HCT116 (cell line): ENCODE results near the gene TNFRSF8. TPM values are rescaled to one million over a fixed set of nuclear protein-coding genes. Genes with fewer than 3 reads are reported as not detected.
"Not testable (repeated sequence)": the region's sequence is repeated elsewhere in the genome, so short reads cannot be mapped to it uniquely, and the experiment has no call there.

Source experiments
- ATAC-seq: fragments of 200-7000 bp; cut with Tn5 transposase; 2 replicates; pipeline ENCODE4 v1.9.1; 2020; ENCODE audit warnings: mild to moderate bottlenecking, moderate library complexity
- BruUV-seq: library from RNA; stranded (reverse); fragments of 400-500 nt; replicated peaks from 2 replicates; lab custom pipeline; 2021; lab: Mats Ljungman, UMichigan
- CTCF ChIA-PET: fragments of 300-600 bp; sonication (Branson Sonifier 250); formaldehyde crosslinking; loops from one replicate; lab custom pipeline; 2021; ENCODE audit warnings: antibody characterized with exemption; lab: Charles Lee
- POLR2A ChIA-PET: fragments of 300-600, 350-600 bp; sonication (Branson Sonifier 250); formaldehyde crosslinking; loops from one replicate; lab custom pipeline; 2021; ENCODE audit warnings: antibody characterized with exemption; lab: Charles Lee
- RAD21 ChIA-PET, 2 experiments: fragments of 300-600 bp; sonication (Branson Sonifier 250); formaldehyde crosslinking; loops; one replicate each; lab custom pipeline; 2023; ENCODE audit warnings: low total read pairs in 2 of 2; ENCODE audit not compliant: uncharacterized antibody in 2 of 2, unreplicated experiment in 2 of 2, low non-redundant PET in 1 of 2; lab: Charles Lee
- DNase-seq: peaks from one replicate; pipeline ENCODE4 v3.0.0-alpha.2; 2010; ENCODE audit warnings: low read depth, low spot score
- H2AFZ ChIP-seq: fragments of 200-600 bp; shearing (Covaris generic), sonication (generic); 2 replicates; pipeline ENCODE4 v1.6.1; 2017; ENCODE audit warnings: low read depth, mixed run types, mixed read lengths, antibody characterized with exemption, low read length; ENCODE audit not compliant: poor library complexity, severe bottlenecking
- H3K27ac ChIP-seq: 2 replicates; pipeline ENCODE4 v1.5.1; 2012; ENCODE audit warnings: low read depth, low read length
- H3K27me3 ChIP-seq: fragments of 200-600 bp; sonication (generic); 2 replicates; pipeline ENCODE4 v1.6.1; 2016; ENCODE audit warnings: mixed run types, low read length, mixed read lengths; ENCODE audit not compliant: insufficient read depth
- H3K36me3 ChIP-seq, 2 experiments: fragments of 200-500 bp in 1 of 2; fragments of 200-600 bp in 1 of 2; sonication (Bioruptor generic) in 1 of 2; sonication (generic) in 1 of 2; 2 replicates each; pipeline versions ENCODE4 v1.5.1 to v1.6.1; 2014 to 2016; ENCODE audit warnings: low read length in 2 of 2, inconsistent platforms in 1 of 2, mixed read lengths in 1 of 2, mixed run types in 1 of 2; ENCODE audit not compliant: insufficient read depth in 2 of 2, control insufficient read depth in 1 of 2
- H3K4me1 ChIP-seq, 2 experiments: fragments of 200-600 bp in 1 of 2; sonication (generic) in 1 of 2; 2 replicates each; pipeline versions ENCODE4 v1.5.1 to v1.6.1; 2012 to 2017; ENCODE audit warnings: low read length in 2 of 2, inconsistent platforms in 1 of 2, mild to moderate bottlenecking in 1 of 2, mixed read lengths in 1 of 2, mixed run types in 1 of 2, moderate library complexity in 1 of 2; ENCODE audit not compliant: insufficient read depth in 2 of 2, control insufficient read depth in 1 of 2
- H3K4me2 ChIP-seq: fragments of 200-600 bp; sonication (generic); 2 replicates; pipeline ENCODE4 v1.6.1; 2017; ENCODE audit warnings: mixed run types, low read length, mixed read lengths
- H3K4me3 ChIP-seq, 2 experiments: fragments of 200-600 bp in 1 of 2; sonication (generic) in 1 of 2; replicated peaks in 1 of 2; 2 replicates each; pipeline ENCODE4 v1.5.1; 2011 to 2016; ENCODE audit warnings: low read length in 2 of 2, control low read depth in 1 of 2, low read depth in 1 of 2, mild to moderate bottlenecking in 1 of 2, mixed read lengths in 1 of 2, mixed run types in 1 of 2
- H3K79me2 ChIP-seq: fragments of 200-600 bp; sonication (generic); 2 replicates; pipeline ENCODE4 v1.6.1; 2017; ENCODE audit warnings: mild to moderate bottlenecking, mixed run types, low read length, moderate library complexity, mixed read lengths; ENCODE audit not compliant: insufficient read depth
- H3K9ac ChIP-seq: fragments of 200-600 bp; sonication (generic); 2 replicates; pipeline ENCODE4 v1.6.1; 2016; ENCODE audit warnings: low read length, mixed read lengths
- H3K9me2 ChIP-seq: fragments of 200-600 bp; sonication (generic), shearing (Covaris generic); 2 replicates; pipeline ENCODE4 v1.6.1; 2017; ENCODE audit warnings: mixed run types, mild to moderate bottlenecking, moderate library complexity; ENCODE audit not compliant: insufficient read depth
- H3K9me3 ChIP-seq, 2 experiments: fragments of 200-500 bp in 1 of 2; fragments of 200-600 bp in 1 of 2; sonication (Bioruptor generic) in 1 of 2; sonication (generic) in 1 of 2; 2 replicates each; pipeline ENCODE4 v1.6.1; 2014 to 2017; ENCODE audit warnings: low read length in 2 of 2, mixed read lengths in 2 of 2, inconsistent platforms in 1 of 2, low read depth in 1 of 2, mild to moderate bottlenecking in 1 of 2, mixed run types in 1 of 2, moderate library complexity in 1 of 2; ENCODE audit not compliant: control insufficient read depth in 1 of 2, insufficient read depth in 1 of 2
- H4K20me1 ChIP-seq: fragments of 200-600 bp; sonication (generic), shearing (Covaris generic); 2 replicates; pipeline ENCODE4 v1.6.1; 2017; ENCODE audit warnings: mixed run types, mild to moderate bottlenecking, moderate library complexity; ENCODE audit not compliant: insufficient read depth
- ATF3 ChIP-seq: IDR thresholded peaks from 2 replicates; pipeline ENCODE4 v1.6.1; 2012
- CBX3 ChIP-seq: IDR thresholded peaks from 2 replicates; pipeline ENCODE4 v1.6.1; 2012; ENCODE audit warnings: low read depth
- CEBPB ChIP-seq: IDR thresholded peaks from 2 replicates; pipeline ENCODE4 v1.6.1; 2012; ENCODE audit warnings: low read depth
- CTCF ChIP-seq, 3 experiments: fragments of 200-600 bp in 1 of 3; sonication (generic) in 1 of 3; IDR thresholded peaks in 2 of 3; conservative IDR thresholded peaks in 1 of 3; 2 replicates each; pipeline ENCODE4 v1.5.1; 2012 to 2017; ENCODE audit warnings: low read depth in 2 of 3, low read length in 2 of 3, antibody characterized with exemption in 1 of 3, borderline replicate concordance in 1 of 3, control low read depth in 1 of 3, mild to moderate bottlenecking in 1 of 3, mixed read lengths in 1 of 3, mixed run types in 1 of 3, moderate library complexity in 1 of 3; ENCODE audit not compliant: insufficient read depth in 1 of 3
- EGR1 ChIP-seq: IDR thresholded peaks from 2 replicates; pipeline ENCODE4 v1.6.1; 2012; ENCODE audit warnings: low read depth
- EZH2 ChIP-seq: fragments of 200-600 bp; sonication (generic); IDR thresholded peaks from 2 replicates; pipeline ENCODE4 v1.6.1; 2017; ENCODE audit warnings: antibody characterized with exemption, mixed run types
- EZH2phosphoT487 ChIP-seq: fragments of 200-600 bp; IDR thresholded peaks from 2 replicates; pipeline ENCODE4 v1.6.1; 2018; ENCODE audit warnings: antibody characterized with exemption, borderline replicate concordance
- FOSL1 ChIP-seq: IDR thresholded peaks from 2 replicates; pipeline ENCODE4 v1.6.1; 2012; ENCODE audit warnings: low read depth
- JUND ChIP-seq: IDR thresholded peaks from 2 replicates; pipeline ENCODE4 v1.6.1; 2012
- POLR2A ChIP-seq: IDR thresholded peaks from 2 replicates; pipeline ENCODE4 v1.7.0; 2011; ENCODE audit warnings: borderline replicate concordance; ENCODE audit not compliant: insufficient read depth, insufficient read length; ENCODE audit errors: extremely low read depth
- POLR2AphosphoS5 ChIP-seq: IDR thresholded peaks from 2 replicates; pipeline ENCODE4 v1.6.1; 2011; ENCODE audit warnings: mild to moderate bottlenecking, low read depth, low read length, moderate library complexity
- REST ChIP-seq: IDR thresholded peaks from 2 replicates; pipeline ENCODE4 v1.6.1; 2012; ENCODE audit warnings: low read depth
- SP1 ChIP-seq: IDR thresholded peaks from 2 replicates; pipeline ENCODE4 v1.6.1; 2012; ENCODE audit warnings: low read depth
- SRF ChIP-seq: IDR thresholded peaks from 2 replicates; pipeline ENCODE4 v1.6.1; 2012; ENCODE audit warnings: low read depth
- TCF7L2 ChIP-seq: IDR thresholded peaks from 2 replicates; pipeline ENCODE4 v1.7.0; 2011; ENCODE audit warnings: borderline replicate concordance, inconsistent platforms; ENCODE audit not compliant: insufficient read depth, insufficient read length; ENCODE audit errors: extremely low read depth
- YY1 ChIP-seq: IDR thresholded peaks from 2 replicates; pipeline ENCODE4 v1.6.1; 2011; ENCODE audit warnings: low read length, low read depth, moderate library complexity, mild to moderate bottlenecking; ENCODE audit not compliant: insufficient replicate concordance; ENCODE audit errors: extremely low read depth
- ZFX ChIP-seq: fragments of 450-650 bp; IDR thresholded peaks from 2 replicates; pipeline ENCODE4 v1.6.1; 2017
- intact Hi-C: fragments of 100-400 bp; cut with micrococcal nuclease; formaldehyde crosslinking; loops from 2 replicates; pipeline ENCODE4 v1.10.0; 2022
- total RNA-seq: library from RNA; stranded (reverse); gene quantifications from one replicate; pipeline ENCODE4 v1.2.1, GENCODE V29; 2021; ENCODE audit not compliant: unreplicated experiment

Gene TNFRSF8
- total RNA-seq, 1 experiment from 2014 or later, result 0.17 TPM

GRCh38 chr1:12101120-12101519 lies 38.0 kb downstream of the TNFRSF8 start:
- H3K27me3 ChIP-seq, POLR2A ChIA-PET, RAD21 ChIA-PET, ATAC-seq, CTCF ChIA-PET, H3K9ac ChIP-seq, H4K20me1 ChIP-seq, H2AFZ ChIP-seq, DNase-seq, H3K27ac ChIP-seq, H3K36me3 ChIP-seq, H3K79me2 ChIP-seq, H3K9me2 ChIP-seq, H3K4me3 ChIP-seq, H3K4me2 ChIP-seq, H3K9me3 ChIP-seq, BruUV-seq, intact Hi-C loops: not testable (repeated sequence)
- peaks cover 3 to 11% of the 10 kb centered on the region in 2 experiments; a peak in 2 of 4 replicates for H3K4me1 ChIP-seq

GRCh38 chr1:12102066-12102465 lies 39.0 kb downstream of the TNFRSF8 start:
- H4K20me1 ChIP-seq, result no peaks in the 10 kb centered on the region
- TF ChIP-seq CTCF (IDR thresholded peaks at IDR 0.05 in 2 of 3, conservative IDR thresholded peaks at IDR 0.05 in 1 of 3; ENCODE audit: borderline replicate concordance in 1 of 3, insufficient read depth in 1 of 3, low read depth in 2 of 3, low read length in 2 of 3) (no peak), JUND (no peak), REST (no peak), POLR2AphosphoS5 (no peak), EGR1 (no peak), TCF7L2 (no peak), ATF3 (no peak), EZH2phosphoT487 (no peak), SP1 (no peak), YY1 (no peak), ZFX (no peak), EZH2 (no peak), SRF (no peak), CEBPB (no peak), CBX3 (no peak), FOSL1 (no peak), POLR2A (no peak)
- H3K36me3 ChIP-seq, result no peaks in the 10 kb centered on the region
- H3K4me3 ChIP-seq, result no peak overlapping the region
- no peak overlapping the region for H3K27ac ChIP-seq
- no TSS peak for BruUV-seq
- no peak overlapping the region for H2AFZ ChIP-seq
- peaks cover 3 to 11% of the 10 kb centered on the region in 2 experiments; a peak in 2 of 4 replicates for H3K4me1 ChIP-seq
- RAD21 ChIA-PET, result interaction anchor here in 1 of 2 experiments (0.6 kb wide), 1 partner anchor 527 kb away, joined by 3 read pairs; no protein-coding TSS in a partner anchor
- no peak overlapping the region for H3K4me2 ChIP-seq
- ATAC-seq (no peak), DNase-seq (no peak)
- intact Hi-C loops, result no loop called here
- no peaks in the 10 kb centered on the region for H3K9me3 ChIP-seq
- CTCF ChIA-PET, result interaction anchor here (1.6 kb wide), 1 partner anchor 16 kb away, joined by 4 read pairs; no protein-coding TSS in a partner anchor
- no peak overlapping the region for H3K9ac ChIP-seq
- no peaks in the 10 kb centered on the region for H3K27me3 ChIP-seq
- no peaks in the 10 kb centered on the region for H3K9me2 ChIP-seq
- no peaks in the 10 kb centered on the region for H3K79me2 ChIP-seq
- POLR2A ChIA-PET, result no interaction called here
